Hepatocyte (in vitro differentiated cells): ENCODE results near the gene PRPSAP1. TPM values are rescaled to one million over a fixed set of nuclear protein-coding genes. Genes with fewer than 3 reads are reported as not detected.

Source experiments
- DNase-seq: peaks from one replicate; pipeline ENCODE4 v3.0.0-alpha.2; 2016; ENCODE audit warnings: low spot score
- H2AFZ ChIP-seq: fragments of 200-600 bp; sonication (generic); 2 replicates; pipeline ENCODE4 v1.6.0; 2016; ENCODE audit warnings: antibody characterized with exemption, mild to moderate bottlenecking
- H3K27ac ChIP-seq: fragments of 200-600 bp; sonication (generic); 2 replicates; pipeline ENCODE4 v1.5.1; 2016; ENCODE audit warnings: mild to moderate bottlenecking
- H3K27me3 ChIP-seq: fragments of 200-600 bp; sonication (generic); 2 replicates; pipeline ENCODE4 v1.6.1; 2016
- H3K36me3 ChIP-seq: fragments of 200-600 bp; sonication (generic); replicated peaks from 2 replicates; pipeline ENCODE4 v1.5.1; 2016; ENCODE audit warnings: low read depth; ENCODE audit not compliant: insufficient read depth
- H3K4me1 ChIP-seq: fragments of 200-600 bp; sonication (generic); 2 replicates; pipeline ENCODE4 v1.5.1; 2016; ENCODE audit warnings: mild to moderate bottlenecking, moderate library complexity; ENCODE audit not compliant: insufficient read depth
- H3K4me2 ChIP-seq: fragments of 200-600 bp; sonication (generic); 2 replicates; pipeline ENCODE4 v1.6.0; 2016
- H3K4me3 ChIP-seq: fragments of 200-600 bp; sonication (generic); 2 replicates; pipeline ENCODE4 v1.5.1; 2016; ENCODE audit warnings: mild to moderate bottlenecking
- H3K79me2 ChIP-seq: fragments of 200-600 bp; sonication (generic); 2 replicates; pipeline ENCODE4 v1.6.0; 2017; ENCODE audit warnings: mild to moderate bottlenecking
- H3K9me2 ChIP-seq: fragments of 200-600 bp; sonication (generic); replicated peaks from 2 replicates; pipeline ENCODE4 v1.6.0; 2017; ENCODE audit warnings: mild to moderate bottlenecking; ENCODE audit not compliant: insufficient read depth
- H3K9me3 ChIP-seq: fragments of 200-600 bp; sonication (generic); 2 replicates; pipeline ENCODE4 v1.5.1; 2016; ENCODE audit warnings: low read depth, mild to moderate bottlenecking
- H4K20me1 ChIP-seq: fragments of 200-600 bp; sonication (generic); 2 replicates; pipeline ENCODE4 v1.6.0; 2016; ENCODE audit warnings: mild to moderate bottlenecking; ENCODE audit not compliant: insufficient read depth, poor library complexity, severe bottlenecking
- EZH2 ChIP-seq: fragments of 200-600 bp; sonication (generic); IDR thresholded peaks from 2 replicates; pipeline ENCODE4 v1.6.1; 2016; ENCODE audit warnings: antibody characterized with exemption, mild to moderate bottlenecking, borderline replicate concordance
- EZH2phosphoT487 ChIP-seq: fragments of 200-600 bp; sonication (generic); IDR thresholded peaks from one replicate; pipeline ENCODE4 v1.6.1; 2018; ENCODE audit warnings: antibody characterized with exemption, mild to moderate bottlenecking, low read depth, moderate library complexity; ENCODE audit not compliant: unreplicated experiment, severe bottlenecking
- WGBS: methylation state at CpG from one replicate; pipeline ENCODE4 v1.1.6; 2016; ENCODE audit warnings: low lambda C conversion rate; ENCODE audit errors: missing lambda C conversion rate; 5-methylcytosine and 5-hydroxymethylcytosine counted together
- polyA plus RNA-seq: library from polyadenylated mRNA; unstranded; fragments of >200 nt; fragmentation: Nextera tagmentation; extraction: Ambion mirVana; gene quantifications from 2 replicates; pipeline ENCODE4 v1.2.1, GENCODE V29; 2016
- total RNA-seq: library from RNA; depleted of rRNA; stranded (reverse); fragments of >200 nt; gene quantifications from 2 replicates; pipeline ENCODE4 v1.2.3, GENCODE V29; 2014
- TF ChIP-seq, protein P1 (sequence below): fragments of 200-600 bp; sonication (generic); IDR thresholded peaks from 2 replicates; pipeline ENCODE4 v1.5.1; 2016; ENCODE audit warnings: antibody characterized with exemption, mild to moderate bottlenecking; ENCODE audit not compliant: poor library complexity

The PRPSAP1 gene
- total and polyA plus RNA-seq, 2 experiments from 2014 or later: 61.8 to 62.3 TPM

DNA sequence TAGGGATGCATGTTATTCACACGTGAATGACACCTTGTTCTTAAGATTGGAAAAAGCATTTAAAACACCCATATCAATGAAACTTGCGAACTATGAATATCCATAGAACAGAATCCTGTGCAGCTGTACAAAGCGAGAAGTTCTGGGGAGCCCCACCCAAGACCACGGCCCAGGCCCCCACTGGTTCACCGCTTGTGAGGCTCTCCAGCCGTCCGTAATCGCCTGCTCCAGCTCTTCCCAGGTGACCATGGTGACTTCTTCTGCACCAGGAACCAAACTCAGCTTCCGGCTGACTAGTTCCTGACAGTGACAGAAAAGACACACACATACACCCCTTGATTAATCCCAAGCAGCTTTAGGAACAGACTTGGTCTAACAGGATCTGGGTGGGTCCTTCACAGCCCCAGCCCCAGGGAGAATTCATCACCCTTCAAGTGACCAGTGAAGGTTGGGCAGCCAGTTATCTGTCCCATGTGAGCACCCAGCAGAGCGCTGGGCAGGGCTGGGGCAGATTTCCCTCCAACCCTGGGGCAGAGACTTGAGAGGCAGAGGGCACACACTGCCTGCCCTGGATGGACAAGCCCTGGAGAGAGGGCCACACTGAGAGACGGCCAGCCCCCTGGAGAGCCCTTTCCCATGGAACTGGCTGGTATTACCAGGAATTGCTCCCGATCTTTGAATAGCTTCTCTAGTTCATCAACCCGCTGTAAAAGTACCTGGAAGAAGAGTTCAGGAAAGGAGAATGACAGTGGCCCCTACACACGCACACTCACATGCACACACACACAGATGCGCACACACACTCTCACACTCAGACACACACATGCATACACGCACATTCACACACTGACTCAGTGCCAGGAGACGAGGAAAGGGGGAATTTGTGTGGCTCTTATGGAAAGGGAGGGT is 49.2 kb downstream of the PRPSAP1 start:
- no peaks in the 10 kb centered on the region for H3K27me3 ChIP-seq
- no peak overlapping the region for H3K4me2 ChIP-seq
- no peak overlapping the region for H3K27ac ChIP-seq
- no peak overlapping the region for H3K4me3 ChIP-seq
- no peaks in the 10 kb centered on the region for H3K4me1 ChIP-seq
- no peaks in the 10 kb centered on the region for H3K36me3 ChIP-seq
- H2AFZ ChIP-seq: no peak overlapping the region
- no peak for DNase-seq
- TF ChIP-seq EZH2phosphoT487 (no peak), EZH2 (no peak)
- TF ChIP-seq, protein P1, sequence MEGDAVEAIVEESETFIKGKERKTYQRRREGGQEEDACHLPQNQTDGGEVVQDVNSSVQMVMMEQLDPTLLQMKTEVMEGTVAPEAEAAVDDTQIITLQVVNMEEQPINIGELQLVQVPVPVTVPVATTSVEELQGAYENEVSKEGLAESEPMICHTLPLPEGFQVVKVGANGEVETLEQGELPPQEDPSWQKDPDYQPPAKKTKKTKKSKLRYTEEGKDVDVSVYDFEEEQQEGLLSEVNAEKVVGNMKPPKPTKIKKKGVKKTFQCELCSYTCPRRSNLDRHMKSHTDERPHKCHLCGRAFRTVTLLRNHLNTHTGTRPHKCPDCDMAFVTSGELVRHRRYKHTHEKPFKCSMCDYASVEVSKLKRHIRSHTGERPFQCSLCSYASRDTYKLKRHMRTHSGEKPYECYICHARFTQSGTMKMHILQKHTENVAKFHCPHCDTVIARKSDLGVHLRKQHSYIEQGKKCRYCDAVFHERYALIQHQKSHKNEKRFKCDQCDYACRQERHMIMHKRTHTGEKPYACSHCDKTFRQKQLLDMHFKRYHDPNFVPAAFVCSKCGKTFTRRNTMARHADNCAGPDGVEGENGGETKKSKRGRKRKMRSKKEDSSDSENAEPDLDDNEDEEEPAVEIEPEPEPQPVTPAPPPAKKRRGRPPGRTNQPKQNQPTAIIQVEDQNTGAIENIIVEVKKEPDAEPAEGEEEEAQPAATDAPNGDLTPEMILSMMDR: no peak
- H3K9me3 ChIP-seq: no peaks in the 10 kb centered on the region
- H3K79me2 ChIP-seq: no peaks in the 10 kb centered on the region
- 88% methylated on average over 17 of the region's 17 CpGs for WGBS
- H3K9me2 ChIP-seq: no peaks in the 10 kb centered on the region
- H4K20me1 ChIP-seq: no peaks in the 10 kb centered on the region

GRCh38 chr17:76297436-76297835 is 56.3 kb downstream of the PRPSAP1 start:
- H3K27ac ChIP-seq: no peak overlapping the region
- no peaks in the 10 kb centered on the region for H3K4me1 ChIP-seq
- H3K9me3 ChIP-seq: no peaks in the 10 kb centered on the region
- H4K20me1 ChIP-seq: no peaks in the 10 kb centered on the region
- WGBS: 100% methylated on average over 3 of the region's 3 CpGs
- TF ChIP-seq, protein P1: no peak
- no peaks in the 10 kb centered on the region for H3K27me3 ChIP-seq
- no peak for DNase-seq
- no peaks in the 10 kb centered on the region for H3K9me2 ChIP-seq
- no peaks in the 10 kb centered on the region for H3K36me3 ChIP-seq
- H2AFZ ChIP-seq: no peak overlapping the region
- H3K4me3 ChIP-seq: no peak overlapping the region
- H3K79me2 ChIP-seq: no peaks in the 10 kb centered on the region
- no peak overlapping the region for H3K4me2 ChIP-seq

DNA sequence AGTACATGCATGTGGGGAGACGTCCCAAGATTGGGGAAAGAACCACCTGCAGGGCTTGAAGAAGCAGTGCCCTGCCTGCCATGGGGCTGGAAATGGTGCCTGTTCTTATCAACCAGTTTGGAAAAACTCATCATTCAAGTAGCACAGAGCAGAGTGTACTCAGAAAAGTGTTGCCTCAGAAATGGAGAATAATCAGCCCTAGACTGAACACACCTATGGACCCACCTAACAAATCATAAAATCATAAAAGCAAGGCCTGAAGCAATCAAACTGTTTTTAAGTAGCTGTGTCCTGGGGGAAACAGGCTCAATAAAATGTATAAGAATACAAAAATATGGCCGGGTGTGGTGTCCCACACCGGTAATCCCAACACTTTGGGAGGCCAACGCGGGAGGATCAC is 56.8 kb downstream of the PRPSAP1 start:
- no peaks in the 10 kb centered on the region for H3K27me3 ChIP-seq
- no peaks in the 10 kb centered on the region for H4K20me1 ChIP-seq
- no peaks in the 10 kb centered on the region for H3K4me1 ChIP-seq
- no peak overlapping the region for H2AFZ ChIP-seq
- no peak for DNase-seq
- TF ChIP-seq, protein P1: no peak
- no peak for TF ChIP-seq EZH2phosphoT487
- TF ChIP-seq EZH2: no peak
- no peaks in the 10 kb centered on the region for H3K79me2 ChIP-seq
- H3K27ac ChIP-seq: no peak overlapping the region
- no peak overlapping the region for H3K4me2 ChIP-seq
- no peaks in the 10 kb centered on the region for H3K9me2 ChIP-seq
- H3K36me3 ChIP-seq: no peaks in the 10 kb centered on the region
- H3K4me3 ChIP-seq: no peak overlapping the region
- WGBS: 76% methylated on average over 5 of the region's 5 CpGs
- H3K9me3 ChIP-seq: no peaks in the 10 kb centered on the region
